Measurements from ENCODE around the gene FXYD3.

GRCh38 chr19:35079826-35080225, 35.8 kb upstream of the FXYD3 start:
- TF ChIP-seq CTCF (conservative IDR thresholded peaks at IDR 0.05; ENCODE audit: low read length) (no peak), EZH2phosphoT487 (IDR thresholded peaks at IDR 0.05; ENCODE audit: borderline replicate concordance, low read depth, low read length) (no peak)

All from OCI-LY7 (cell line).